Stimulated activated naive CD4-positive, alpha-beta T cell (primary cell): ENCODE measurements around the gene NCK2.

ENCODE experiments used
- DNase-seq, 6 experiments: peaks; one replicate each; lab custom pipeline; 2025; lab: John Stamatoyannopoulos, UW

The NCK2 gene

GRCh38 chr2:105736145-105736544, 8.6 kb upstream of the NCK2 start:
- no peak for DNase-seq

- DNase-seq = peak in 3 of 6 experiments; percentile 33 to 77 (median 71)
Observed at GRCh38 chr2:105737980-105738657, 6.6 kb upstream of the NCK2 start.

DNA sequence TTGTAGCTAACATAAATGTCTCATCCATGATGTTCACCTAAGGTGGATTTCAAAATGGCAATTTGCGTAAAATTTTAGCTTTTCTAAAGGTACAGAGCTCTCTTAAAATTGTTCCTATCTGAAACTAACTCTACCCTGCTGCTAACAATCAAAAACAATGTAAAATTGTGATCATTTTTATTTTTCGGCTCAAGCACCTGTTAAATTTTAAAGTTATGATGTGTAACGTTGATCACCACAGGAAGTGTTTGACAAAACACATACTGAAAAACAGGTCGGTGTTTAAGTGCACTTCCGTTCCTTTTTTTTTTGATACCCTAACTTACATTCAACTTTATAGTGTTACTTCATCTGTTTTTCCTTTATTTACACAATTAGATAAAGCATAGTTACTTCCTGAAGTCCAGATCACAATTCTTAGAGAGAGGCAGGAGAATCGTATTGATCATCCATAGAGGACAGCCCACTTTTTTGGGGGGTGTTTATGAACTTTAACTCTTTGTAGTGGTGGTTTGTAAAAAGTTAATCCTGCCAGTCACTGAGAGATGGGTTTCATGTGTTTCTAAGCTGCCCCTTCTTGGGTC, 6.0 kb upstream of the NCK2 start:
- DNase-seq = peak in 3 of 6 experiments; percentile 71 to 86 (median 78)

DNA sequence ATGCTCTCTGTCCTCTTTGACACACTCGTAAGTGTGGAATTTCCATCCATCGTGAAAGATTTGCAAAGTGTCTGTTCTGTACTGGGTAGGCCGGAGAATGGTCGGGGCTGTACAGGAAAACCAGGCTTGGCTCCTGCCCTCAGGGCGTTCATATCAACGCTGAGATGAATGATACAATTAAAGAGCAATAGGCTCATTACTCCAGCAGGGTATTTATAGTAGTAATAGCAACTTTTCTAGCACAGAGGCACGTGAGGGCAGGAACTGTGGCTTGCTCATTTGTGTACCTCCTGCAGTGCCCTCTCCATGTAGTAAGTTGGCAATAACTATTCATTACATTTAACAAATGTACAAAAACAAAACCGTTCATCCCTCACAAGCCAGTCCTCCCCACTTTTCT, 5.3 kb upstream of the NCK2 start:
- DNase-seq = no peak

GRCh38 chr2:105739944-105740530, 4.7 kb upstream of the NCK2 start:
- DNase-seq = no peak

DNA sequence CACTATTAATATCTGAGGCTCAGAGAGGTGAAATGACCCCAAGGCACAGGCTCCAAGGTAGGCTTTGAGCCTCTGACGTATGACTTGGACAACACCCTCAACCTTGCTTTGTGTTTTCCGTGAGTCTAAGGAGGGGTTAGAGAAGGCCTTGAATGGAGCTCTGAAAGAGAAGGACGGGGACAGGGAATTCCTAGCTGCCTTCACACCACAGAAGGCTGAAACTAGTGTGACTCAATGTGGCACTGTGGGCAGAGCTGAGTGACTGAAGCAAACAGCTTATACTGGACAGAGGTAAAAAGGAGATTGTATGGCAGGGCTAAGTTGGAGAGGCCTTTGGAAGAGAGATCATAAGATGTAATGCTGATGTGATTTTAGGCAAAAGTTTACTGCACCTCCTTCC, 3.5 kb upstream of the NCK2 start:
- no peak for DNase-seq

- DNase-seq = no peak
Observed at GRCh38 chr2:105741617-105742016, 3.1 kb upstream of the NCK2 start.

- DNase-seq = peak; percentile 49 to 74 (median 60)
Observed at GRCh38 chr2:105744091-105744908, 412 bp upstream of the NCK2 start.

DNA sequence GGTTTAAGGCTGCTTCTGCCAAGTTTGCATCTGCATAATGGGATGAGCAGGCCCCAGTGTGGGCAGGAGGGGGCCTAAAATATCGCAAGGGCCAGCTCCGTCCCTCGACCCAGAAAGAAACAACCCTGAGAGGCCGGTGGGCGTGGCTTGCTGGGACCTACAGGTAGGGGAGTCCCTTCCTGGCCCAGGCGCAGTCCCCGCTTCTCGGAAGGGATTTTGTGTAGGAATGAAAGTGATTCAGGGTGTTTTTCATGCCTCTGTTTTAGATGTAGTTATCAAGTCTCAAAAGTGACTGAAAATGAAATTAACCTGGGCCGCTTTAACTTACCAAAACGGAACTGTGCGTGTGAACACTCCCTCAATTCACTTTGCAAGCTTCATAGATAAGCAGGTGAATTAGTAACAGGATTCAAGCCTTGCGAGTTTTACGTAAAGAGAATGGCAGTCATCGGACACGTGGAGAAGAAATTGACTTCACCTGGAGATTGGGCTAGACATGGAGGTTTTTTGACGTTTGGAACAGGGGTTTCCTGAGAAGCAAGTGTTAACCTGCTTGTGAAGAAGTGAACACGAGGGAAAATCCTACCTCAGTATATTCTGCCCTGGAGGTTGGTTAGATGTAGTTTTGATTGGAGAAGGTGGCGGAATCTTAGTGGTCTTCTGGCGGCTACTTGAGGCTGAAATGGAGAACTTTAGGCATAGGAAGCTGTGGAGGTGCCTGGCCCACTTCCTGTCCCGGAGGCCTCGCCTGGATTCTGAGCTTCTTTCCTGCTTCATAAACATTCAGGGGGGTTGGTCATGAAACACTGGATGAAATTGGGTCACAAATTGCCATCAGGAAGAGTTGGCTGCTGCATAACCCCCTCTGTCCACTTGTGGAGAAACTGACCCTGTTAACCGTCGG, 1.7 kb downstream of the NCK2 start:
- peak; percentile 58 to 77 (median 71) for DNase-seq

DNA sequence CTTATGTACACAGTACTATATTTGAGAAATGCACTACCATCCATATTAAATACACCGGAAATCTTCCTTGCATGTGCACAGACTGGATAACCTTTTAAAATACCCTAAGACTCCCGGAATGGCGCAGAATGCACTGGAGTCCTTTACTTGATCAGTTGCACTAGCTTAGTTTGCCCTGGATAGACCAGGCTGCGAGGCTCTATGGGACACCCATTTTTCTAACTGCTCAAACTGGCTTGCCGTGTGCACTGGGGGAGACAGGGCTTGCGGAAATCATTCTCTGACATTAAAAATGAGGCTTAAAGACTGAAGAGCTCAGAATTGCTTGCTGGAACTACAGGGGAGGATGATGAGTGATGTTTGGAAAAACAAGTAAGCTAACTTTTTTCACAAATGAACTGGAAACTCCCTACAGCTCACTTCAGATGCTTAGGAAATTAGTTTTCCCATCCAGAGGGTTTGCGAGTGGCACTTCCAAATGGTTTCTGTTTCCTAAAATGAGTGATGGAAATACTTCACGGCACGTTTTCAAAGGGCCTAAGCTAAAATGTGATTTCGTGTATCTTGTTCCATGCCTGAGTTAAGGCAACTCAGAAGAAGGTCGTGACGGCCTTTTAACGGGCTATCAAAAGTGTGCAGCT, 2.7 kb downstream of the NCK2 start:
- DNase-seq = peak in 1 of 6 experiments; percentile 24

DNA sequence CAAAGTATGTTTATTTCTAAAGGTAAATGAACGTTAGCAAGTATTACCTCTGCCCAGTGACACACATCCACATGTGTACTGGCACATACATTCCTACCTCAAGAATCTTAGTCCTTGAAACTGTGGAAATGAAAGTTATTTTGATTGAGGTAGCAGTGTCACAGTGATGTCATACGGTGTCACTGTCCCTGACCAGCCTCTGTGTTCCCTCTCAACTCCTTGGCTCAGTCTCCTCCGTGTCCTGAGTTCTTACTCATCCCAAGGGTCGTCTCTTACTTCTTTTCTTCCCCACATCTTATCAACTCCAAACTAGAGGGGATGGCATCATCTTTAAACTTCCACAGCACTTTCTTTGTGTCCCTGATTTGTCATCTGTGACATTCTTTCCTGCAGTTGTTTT, 3.3 kb downstream of the NCK2 start:
- peak in 3 of 6 experiments; percentile 21 to 43 (median 27) for DNase-seq

- no peak for DNase-seq
Observed at GRCh38 chr2:105748566-105748965, 3.9 kb downstream of the NCK2 start.

GRCh38 chr2:105749583-105750400, 5.1 kb downstream of the NCK2 start:
- no peak for DNase-seq

GRCh38 chr2:105750735-105751134, 6.0 kb downstream of the NCK2 start:
- DNase-seq = peak in 1 of 6 experiments; percentile 21

DNA sequence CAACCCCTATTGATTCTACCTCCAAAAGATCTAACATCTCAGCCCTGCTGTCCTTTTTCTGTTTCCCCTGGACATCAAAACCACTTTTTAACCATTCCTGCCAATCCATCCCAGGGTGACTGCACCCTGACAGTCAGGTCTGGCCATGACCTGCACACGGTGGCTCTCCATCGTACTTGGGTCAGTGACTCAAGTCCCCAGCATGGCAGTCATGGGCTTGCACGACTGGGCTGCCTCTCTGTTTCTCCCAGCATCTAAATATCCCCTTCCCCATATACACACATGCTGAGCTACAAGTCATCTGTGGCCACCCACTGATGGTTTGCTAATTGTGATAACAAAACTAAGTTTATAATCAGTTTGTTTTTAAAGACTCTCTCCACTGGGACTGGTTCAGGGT, 6.6 kb downstream of the NCK2 start:
- DNase-seq = no peak

DNA sequence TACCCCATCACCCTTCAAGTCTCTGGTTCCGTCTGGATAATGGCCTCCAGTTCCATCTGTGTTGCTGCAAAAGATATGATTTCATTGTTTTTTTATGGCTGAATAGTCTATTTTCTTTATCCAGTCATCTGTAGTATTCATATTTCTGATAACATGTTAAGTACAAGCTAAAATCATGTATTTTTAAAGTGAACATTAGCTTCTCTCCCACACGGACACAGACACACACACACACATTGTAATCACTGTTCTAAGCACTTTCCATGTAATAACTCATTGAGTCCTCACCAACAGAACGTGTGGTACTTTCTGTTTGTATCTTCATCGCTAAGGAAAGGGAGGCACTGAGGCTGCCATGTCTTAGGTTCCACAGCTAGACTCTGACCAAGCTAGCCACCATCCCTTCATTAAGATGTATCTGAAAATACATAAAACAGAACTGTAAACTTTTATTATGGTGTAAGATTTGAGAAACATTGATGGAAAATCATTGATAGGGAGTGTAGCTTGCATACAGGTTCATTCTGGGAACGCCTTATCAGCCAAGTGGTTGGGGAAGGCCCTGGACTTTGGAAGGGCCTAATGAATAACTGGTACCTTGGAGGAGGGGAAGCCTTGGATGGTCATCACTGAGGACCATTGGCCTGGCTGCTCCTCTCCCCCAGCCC, 8.1 kb downstream of the NCK2 start:
- no peak for DNase-seq

DNA sequence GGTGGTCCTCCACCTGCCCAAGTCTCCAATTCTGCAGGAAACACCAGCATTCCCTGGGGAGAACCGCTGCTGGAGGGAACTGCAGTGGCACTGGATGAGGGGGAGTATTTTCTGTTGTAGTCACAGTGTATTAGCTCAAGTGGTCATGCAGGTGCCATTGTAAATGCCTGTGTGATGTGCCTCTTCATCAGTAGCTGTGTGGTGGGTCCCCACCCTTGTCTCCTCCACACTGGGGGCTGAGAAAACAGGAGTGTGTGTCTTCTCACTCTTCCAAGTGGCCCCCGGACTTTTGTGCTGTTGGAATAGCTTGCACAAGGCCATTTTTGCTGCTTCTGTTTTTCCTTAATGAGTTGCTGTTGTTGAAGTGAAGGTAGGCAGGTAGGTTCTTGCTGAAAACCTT, 8.7 kb downstream of the NCK2 start:
- no peak for DNase-seq

- DNase-seq = peak in 5 of 6 experiments; percentile 27 to 83 (median 77)
Observed at GRCh38 chr2:105754011-105754410, 9.3 kb downstream of the NCK2 start.

- no peak for DNase-seq
Observed at GRCh38 chr2:105754994-105755393, 10.3 kb downstream of the NCK2 start.

DNA sequence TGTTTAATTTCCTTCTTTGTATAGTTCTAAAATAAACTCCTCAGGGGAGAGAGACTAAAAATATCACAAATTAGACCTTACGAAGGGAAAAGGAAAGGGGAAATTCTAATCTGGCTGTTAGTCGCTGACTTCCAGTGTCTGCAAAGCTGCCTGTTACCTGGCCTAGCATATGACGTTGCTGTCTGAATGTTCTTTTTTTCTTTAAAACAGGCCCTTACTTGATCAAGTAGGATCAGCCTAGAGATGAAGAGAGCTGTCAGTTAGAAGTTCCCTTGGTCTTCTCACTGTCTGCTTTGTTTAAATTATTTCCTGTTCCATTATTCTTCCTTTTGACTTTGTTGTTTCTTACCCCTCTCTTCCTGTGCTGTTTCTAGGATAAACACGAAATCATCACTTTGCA, 11.2 kb downstream of the NCK2 start:
- DNase-seq = peak in 5 of 6 experiments; percentile 34 to 74 (median 61)
